B cell (primary cell): ENCODE results near the gene CA11.

Experiments
- EZH2 ChIP-seq: IDR thresholded peaks from 2 replicates; pipeline ENCODE4 v1.6.1; 2012; ENCODE audit warnings: borderline replicate concordance, low read depth, mild to moderate bottlenecking, moderate library complexity, low read length; ENCODE audit not compliant: insufficient read depth, poor library complexity, severe bottlenecking
- TF ChIP-seq, protein P1 (sequence below): fragments of 200-600 bp; IDR thresholded peaks from one replicate; pipeline ENCODE4 v1.8.0; 2022; ENCODE audit warnings: antibody characterized with exemption, mild to moderate bottlenecking

DNA sequence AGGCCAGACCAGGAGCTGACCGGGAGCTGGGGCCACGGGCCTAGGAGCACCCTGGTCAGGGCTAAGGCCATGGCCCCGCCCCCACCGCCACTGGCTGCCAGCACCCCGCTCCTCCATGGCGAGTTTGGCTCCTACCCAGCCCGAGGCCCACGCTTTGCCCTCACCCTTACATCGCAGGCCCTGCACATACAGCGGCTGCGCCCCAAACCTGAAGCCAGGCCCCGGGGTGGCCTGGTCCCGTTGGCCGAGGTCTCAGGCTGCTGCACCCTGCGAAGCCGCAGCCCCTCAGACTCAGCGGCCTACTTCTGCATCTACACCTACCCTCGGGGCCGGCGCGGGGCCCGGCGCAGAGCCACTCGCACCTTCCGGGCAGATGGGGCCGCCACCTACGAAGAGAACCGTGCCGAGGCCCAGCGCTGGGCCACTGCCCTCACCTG, 20.1 kb downstream of the CA11 start:
- TF ChIP-seq, protein P1, sequence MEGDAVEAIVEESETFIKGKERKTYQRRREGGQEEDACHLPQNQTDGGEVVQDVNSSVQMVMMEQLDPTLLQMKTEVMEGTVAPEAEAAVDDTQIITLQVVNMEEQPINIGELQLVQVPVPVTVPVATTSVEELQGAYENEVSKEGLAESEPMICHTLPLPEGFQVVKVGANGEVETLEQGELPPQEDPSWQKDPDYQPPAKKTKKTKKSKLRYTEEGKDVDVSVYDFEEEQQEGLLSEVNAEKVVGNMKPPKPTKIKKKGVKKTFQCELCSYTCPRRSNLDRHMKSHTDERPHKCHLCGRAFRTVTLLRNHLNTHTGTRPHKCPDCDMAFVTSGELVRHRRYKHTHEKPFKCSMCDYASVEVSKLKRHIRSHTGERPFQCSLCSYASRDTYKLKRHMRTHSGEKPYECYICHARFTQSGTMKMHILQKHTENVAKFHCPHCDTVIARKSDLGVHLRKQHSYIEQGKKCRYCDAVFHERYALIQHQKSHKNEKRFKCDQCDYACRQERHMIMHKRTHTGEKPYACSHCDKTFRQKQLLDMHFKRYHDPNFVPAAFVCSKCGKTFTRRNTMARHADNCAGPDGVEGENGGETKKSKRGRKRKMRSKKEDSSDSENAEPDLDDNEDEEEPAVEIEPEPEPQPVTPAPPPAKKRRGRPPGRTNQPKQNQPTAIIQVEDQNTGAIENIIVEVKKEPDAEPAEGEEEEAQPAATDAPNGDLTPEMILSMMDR = no peak
- no peak for TF ChIP-seq EZH2
